SHP77 (cell line): ENCODE results near the gene CAPRIN2.

ENCODE experiments used
- DNase-seq, 2 experiments: peaks; one replicate each; lab custom pipeline; 2025; lab: John Stamatoyannopoulos, UW

The CAPRIN2 gene

DNA sequence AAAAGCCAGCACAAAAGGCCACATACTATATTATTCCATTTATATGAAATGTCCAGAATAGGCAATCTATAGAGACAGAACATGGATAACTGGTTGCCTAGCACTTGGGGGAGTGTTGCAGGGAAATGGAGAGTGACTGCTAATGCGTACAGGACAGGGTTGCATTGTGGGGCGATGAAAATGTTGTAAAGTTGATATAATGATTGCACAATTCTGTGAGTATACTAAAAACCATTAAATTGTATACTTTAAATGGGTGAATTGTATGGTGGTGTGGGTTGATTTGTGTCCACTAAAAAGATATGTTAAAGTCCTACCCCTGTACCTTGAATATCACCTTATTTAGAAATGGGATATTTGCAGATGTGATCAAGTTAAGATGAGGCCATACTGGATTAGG lies 7.0 kb upstream of the CAPRIN2 start:
- no peak for DNase-seq

DNA sequence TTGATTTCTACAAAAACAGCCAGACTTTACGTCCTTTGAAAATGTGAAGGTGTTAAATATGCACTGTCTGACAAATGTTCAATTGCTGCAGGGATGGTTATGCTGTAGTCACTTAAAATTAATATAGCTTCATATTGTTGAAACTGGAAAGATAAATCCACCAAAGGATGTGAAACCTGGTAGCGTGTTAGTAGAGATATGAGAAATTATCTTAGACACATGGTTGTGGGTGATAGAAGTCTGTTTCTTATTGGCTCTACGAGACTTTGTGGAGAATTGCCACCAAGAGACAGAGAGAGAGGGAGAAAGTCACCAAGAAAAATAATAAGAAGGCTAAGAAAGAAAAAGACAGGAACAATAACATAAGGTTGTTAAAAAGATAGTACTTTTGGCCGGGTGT lies 2.6 kb upstream of the CAPRIN2 start:
- DNase-seq = no peak

DNA sequence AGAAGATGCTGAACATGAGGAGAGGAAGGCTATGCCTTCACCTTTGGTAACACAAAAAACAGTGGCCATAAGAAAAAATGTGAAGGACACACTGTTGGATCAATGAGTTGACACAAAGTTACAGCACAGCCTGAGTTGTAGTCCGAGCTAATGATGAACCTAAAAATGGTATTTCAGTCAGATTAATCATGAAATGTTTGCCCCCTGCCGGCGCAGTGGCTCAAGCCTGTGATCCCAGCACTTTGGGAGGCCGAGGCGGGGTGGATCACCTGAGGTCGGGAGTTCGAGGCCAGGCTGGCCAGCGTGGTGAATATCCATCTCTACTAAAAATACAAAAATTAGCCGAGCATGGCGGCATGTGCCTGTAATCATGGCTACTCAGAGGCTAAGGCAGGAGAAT lies 1.3 kb upstream of the CAPRIN2 start:
- peak in 1 of 2 experiments; percentile 11 for DNase-seq

DNA sequence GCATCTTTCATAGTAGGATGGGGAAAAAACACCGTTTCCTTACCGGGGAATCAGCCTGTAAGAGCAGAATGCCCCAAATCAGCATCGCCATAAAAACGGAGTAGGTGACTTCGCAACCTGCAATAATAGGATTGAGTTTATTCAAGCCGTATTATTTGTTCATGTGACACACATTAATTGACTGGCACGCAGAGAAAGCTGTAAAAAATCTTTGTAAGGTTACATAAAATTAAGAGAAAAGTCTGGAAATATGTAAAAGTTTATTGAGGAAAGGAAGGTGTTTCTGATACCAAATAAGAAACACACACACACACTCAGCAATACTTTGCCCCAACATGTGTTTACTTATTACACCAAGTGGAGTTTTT lies 628 bp upstream of the CAPRIN2 start:
- DNase-seq = no peak

DNA sequence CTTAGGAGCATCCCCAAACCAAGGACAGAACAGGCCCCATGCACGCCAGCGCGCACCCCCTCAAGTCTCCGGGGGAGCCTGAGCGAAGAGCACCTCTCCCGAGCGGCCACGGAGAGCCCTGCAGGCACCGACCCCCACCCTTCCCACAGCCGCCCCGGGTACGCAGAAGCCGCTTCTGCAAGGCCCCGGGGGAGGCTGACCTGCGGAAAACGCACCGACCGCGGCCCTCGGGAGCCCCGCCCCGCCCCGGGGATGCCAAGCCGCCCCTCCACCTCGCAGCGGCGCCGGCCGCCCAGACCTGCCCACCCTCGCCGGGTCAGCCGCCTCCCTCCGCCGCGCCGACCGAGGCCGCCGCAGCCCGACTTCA lies 385 bp downstream of the CAPRIN2 start:
- peak; percentile 80 to 90 for DNase-seq

DNA sequence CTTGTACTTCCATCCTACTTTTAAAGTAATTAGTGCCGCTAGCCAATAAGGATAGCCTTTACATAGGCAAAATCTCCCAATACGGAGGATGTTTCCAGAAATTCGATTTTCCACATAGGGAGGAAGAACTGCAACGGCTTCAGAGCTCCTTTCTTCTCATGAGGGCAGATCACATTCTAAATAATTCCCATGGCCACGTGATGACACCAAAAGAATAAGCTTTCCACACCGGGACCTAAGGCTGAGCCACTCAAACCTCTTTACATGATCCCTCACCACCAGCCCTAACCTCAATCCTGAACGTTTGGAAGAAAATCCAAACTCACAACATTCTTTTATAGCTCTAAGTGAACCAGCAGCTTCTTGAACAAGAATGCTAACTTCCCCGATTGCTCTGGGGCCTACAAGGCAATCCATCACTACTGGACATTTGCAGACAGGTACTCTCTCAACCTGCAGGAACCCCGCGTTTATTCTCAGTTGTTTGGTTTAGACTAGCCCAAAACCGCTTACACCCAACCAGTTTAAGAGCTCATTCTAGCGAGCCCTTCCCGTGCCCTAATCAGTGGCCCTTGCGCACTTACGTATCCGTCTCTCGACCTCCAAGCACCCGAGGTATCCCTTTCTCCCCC lies 884 bp downstream of the CAPRIN2 start:
- DNase-seq = peak in 1 of 2 experiments; percentile 71

DNA sequence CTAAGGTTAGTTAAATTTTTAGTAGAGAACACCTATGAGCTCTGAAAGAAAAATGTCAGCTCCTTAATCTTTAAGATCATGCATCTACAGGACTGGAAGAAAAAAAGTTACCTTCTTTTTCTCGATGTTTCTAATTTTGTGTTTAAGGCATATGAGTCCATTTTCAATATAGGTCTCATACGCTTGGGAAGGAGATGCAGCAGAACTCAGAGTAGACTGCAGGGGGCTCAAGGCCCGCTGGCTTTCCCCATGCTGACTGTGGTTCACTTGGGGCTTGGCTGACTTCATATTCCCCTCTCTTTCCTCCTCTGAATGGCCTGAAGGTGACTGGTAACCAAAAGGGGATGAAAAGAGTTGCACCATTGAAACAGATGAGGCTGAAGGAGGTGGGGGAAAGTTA lies 1.5 kb downstream of the CAPRIN2 start:
- DNase-seq = peak; percentile 62 to 81

DNA sequence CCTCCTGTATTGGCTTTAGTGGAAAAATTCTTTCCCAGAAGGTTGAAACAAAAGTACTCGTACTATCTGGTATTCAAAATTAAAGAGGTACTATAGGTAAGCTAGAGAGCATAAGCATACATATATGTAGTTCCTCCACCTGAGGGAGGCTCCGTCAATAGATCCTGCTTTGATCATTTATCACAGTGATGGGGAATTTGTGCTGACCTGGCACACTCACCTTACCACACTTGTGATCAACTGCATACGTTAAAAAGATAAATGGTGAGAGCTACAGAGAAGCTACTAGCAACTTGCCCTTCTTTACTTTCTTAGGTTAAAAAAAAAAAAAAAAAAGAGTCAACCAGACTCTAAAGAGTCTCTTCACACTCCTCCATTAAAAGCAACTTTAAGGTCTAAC lies 2.5 kb downstream of the CAPRIN2 start:
- no peak for DNase-seq

DNA sequence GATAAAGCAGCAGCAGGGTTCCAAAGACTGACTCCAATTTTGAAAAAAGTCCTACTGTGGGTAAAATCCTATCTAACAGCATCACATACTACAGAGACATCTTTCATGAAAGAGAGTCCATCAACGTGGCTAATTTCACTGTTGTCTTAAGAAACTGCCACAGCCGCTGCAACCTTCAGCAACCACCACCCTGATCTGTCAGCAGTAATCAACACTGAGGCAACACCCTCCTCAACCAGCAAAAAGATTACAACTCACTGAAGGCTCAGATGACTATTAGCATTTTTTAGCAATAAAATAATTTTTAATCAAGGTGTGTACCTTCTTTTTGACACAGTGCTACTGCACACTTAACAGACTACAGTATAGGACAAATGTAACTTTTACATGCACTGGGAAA lies 6.6 kb downstream of the CAPRIN2 start:
- no peak for DNase-seq

DNA sequence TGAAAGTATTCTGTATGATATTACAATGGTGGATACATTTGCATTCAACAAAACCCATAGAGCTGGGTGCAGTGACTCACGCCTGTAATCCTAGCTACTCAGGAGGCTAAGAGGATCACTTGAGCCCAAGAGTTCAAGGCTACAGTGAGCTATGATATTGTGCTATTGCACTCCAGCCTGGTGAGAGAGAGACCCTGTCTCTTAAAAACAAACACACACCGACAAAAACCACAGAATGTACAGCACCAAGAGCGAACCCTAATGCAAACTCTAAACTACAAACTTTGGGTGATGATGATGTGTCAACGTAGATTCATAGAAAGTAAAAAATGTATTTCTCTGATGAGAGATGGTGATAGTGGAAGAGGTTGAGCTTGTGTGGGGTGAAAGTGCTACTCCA lies 8.6 kb downstream of the CAPRIN2 start:
- no peak for DNase-seq

DNA sequence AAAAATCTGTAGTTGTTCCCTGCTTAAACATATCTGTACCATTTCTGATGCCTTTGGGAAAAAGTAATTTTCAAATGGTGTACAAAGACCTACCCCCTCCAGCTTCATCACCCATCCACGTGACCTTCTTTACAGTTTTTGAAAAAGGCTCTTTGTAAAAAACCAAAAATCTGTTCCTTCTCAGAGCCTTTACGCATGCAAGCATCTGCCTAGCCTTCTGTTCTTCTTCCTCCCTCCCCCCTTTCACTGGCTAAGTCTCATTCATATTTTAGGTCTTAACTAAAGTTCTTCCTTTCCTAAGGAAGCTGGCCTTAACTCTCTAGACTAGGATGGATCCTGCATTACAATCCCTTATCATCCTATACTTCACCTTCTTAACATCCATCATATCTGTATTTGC lies 10.4 kb downstream of the CAPRIN2 start:
- DNase-seq = no peak

DNA sequence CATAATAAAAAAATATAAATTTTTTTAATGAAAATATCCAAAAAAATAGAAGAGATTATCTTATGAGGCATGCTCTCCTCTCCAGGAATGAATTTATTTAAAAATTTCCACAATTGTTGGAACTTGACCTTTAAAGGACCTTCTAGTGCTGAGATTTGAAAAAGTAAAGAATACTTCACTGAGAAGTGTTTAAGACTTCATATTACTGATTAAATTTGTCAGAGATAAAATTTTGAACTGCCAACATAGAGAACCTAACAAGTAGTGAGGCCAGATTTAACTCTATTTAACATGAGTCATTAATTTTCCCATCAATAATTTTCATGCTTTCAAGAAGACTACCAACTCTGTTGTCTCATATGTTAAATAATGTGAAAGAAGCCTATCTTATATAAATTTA lies 14.5 kb downstream of the CAPRIN2 start:
- no peak for DNase-seq

DNA sequence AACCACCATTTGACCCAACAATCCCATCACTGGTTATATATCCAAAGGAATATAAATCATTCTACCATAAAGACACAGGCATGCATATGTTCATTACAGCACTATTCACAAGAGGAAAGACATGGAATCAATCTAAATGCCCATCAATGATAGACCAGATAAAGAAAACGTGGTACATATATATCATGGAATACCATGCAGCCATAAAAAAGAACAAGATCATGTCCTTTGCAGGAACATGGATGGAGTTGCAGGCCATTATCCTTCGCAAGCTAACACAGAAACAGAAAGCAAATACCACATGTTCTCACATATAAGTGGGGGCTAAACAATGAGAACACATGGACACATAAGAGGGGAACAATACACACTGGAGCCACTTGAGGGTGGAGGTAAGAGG lies 15.7 kb downstream of the CAPRIN2 start:
- DNase-seq = no peak

DNA sequence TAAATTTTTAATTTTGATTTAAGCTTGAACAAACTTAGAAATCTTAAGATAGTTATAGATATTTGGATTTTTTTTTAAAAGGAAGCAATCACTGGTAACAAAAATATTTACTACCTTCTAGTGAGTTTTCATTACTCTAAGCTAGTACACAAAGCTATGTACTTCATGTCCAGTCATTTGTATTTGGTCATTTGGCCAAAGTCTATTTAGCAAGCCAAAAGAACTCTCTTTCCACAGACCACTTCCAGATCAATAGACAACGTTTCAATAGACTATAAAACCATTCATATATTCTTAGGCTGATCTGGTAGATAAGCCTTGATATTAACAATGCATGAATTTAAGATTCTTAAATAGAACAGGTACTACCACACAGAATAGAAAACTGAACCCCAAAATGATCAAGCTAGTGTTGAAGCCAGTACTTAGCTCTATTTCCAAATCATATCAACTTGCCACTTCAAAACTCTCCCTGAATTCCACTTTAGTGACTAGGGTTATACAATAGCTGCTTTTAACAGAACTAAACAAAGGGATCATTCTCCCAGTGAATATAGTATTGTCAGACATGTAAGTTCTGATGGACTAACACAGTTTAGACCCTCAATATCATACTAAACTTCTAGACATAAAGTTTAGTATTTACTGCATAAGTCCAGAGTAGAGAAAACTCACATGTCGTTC lies 21.7 kb downstream of the CAPRIN2 start:
- no peak for DNase-seq

DNA sequence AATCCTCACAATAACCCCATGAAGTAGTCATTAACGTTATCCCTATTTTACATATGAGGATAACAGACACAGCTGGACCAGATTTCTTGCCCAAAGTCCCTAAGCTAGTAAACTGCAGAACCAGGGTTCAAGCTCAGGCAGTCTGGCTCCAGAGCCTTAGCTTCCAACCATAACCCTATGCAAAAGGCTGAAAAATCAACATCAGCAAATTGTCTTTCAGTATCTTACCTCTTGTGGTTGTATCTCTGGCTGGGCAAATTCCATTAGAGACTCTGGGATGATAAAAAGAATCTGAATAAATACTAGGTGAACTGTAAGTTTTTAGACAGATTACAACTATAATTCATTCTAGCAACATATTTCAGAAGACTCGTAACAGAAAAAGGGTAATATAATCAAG lies 24.7 kb downstream of the CAPRIN2 start:
- no peak for DNase-seq

DNA sequence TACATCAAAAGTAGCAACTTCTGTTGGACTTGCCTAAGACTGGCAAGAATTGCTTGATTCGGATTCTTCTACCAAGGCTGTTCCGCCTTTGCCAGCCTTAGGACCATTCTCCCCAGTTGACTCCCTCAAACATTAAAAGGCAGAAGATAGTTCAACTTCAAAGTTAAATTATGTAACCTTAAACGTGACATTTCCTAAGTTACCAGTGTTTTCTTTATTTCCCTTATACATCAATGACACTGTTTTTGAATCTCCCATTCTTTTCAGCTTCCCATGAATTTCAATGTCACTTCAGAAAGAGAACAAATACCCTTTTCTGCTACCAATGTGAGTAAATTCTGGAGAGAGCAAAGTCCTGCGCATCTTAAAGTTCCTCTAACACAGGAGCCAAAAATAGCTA lies 25.2 kb downstream of the CAPRIN2 start:
- DNase-seq = no peak

DNA sequence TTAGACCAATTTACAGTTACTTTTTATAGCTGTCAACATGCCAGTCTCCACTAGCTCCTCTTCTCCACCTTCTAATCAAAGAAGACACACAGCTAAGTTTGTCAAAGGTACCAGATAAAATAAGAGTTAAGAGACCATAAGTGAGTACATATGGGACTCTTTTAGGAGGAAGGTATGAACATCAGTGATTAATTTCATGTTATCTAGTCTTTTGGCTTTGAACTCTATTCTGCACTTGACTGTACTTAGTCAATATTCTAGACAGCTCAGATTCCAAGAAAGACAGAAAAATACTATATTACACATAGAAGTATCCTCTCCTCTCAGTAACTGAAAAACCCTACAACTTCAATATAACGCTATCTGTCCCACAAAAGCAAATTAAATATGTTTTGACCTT lies 28.1 kb downstream of the CAPRIN2 start:
- no peak for DNase-seq

DNA sequence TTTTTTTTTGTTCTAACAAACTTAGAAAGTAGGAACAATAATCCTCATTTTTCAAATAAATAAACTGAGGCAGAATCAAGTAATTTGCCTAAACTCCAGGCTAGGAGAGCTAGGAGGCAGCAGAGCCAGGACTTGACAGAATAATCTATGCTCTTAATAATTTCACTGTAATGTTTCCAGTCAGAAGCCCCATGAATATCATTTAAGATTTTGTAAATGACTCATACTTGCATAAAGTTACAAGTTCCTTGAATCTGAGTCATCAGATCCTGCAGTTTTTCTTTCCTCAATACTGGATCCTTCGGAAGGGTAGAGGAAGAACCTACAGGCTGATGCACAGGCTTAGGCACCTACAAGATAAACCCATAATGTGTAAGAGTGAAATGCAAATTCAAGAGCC lies 29.0 kb downstream of the CAPRIN2 start:
- DNase-seq = no peak

DNA sequence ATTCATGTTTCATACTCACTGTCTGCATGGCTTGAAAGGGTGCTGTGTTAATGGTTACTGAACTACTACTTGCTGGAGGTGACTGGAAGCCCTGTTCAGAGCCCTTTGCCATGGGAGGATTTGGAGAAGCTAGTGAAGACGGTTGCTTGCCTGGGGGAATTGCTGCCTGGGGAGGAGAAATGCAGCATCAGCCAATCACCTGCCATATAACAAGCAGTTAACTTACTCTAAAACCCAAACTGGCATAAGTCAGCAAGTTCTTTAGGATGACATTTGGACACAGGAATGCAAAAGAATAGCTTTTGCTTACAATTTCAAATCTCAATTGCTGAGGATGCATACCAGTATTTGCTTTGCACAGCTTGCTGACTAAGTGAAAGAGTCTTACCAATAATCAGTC lies 35.7 kb downstream of the CAPRIN2 start:
- no peak for DNase-seq

DNA sequence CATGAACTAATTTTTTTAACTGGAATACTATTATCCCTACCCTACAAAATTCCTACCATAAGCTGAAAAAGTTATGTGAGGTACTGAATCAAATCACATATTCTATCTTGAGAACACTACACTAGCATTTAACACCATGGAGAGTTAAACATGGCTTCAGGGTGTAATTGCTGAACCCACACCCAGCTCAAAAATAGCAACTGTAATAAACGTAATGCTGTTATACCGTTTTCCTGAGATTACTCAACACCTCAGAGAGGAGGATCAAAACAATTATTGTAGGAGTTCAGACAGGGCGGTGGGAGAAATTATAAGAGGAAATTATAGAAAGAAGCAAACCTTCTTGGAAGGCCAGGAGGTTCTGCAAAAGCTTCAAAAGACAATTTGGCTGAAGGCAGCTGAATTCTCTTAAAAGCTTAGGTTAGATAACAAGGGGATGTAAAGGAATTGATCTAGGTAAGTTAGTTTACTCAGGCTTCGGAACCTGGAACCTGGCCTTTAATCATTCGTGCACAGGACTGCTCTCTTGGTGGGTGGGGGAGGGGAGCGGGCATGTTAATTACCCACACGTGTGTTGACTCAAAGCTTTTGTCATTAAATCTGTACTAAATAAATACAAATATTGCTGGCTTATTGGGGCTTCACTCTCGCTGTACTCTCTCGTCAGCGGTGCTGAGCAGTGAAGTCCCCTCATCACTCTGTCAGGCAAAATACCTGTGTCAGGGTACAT lies 47.0 kb downstream of the CAPRIN2 start:
- no peak for DNase-seq

DNA sequence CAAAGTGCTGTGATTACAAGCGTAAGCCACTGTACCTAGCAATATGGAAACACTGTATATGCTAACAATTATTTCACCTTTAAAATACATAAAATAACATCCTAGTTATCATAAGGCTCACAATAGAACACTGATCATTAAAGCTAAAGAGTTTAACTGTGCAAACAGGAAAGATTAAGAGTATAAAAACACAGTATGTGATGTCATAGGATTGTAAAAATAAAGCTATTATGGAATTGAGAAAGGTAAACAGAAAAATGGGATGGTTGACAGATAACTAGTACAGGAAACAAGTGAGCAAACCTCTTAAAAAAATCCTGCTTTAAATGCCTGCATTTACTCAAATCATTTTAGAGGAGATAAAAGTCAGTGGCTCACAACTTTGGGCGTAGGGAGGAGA lies 48.3 kb downstream of the CAPRIN2 start:
- DNase-seq = peak; percentile 6 to 29

DNA sequence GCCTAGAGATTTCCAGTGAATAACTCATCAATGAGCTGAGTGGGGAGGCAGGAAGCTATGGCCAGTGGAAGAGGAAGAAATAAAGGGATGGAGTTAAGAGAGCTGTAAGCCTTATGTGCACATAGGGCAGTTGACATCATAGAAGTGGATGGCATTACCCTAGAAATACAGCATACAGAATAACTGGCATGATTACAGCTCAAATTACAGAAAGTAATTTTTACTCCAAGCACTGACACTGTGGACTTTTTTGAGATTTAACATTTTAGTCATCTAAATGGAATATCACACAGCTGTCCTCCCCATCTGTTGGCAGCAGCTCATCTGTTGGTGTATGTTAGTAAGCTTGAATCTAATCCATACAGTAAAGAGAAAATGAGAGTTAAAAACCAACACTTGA lies 53.7 kb downstream of the CAPRIN2 start:
- no peak for DNase-seq

DNA sequence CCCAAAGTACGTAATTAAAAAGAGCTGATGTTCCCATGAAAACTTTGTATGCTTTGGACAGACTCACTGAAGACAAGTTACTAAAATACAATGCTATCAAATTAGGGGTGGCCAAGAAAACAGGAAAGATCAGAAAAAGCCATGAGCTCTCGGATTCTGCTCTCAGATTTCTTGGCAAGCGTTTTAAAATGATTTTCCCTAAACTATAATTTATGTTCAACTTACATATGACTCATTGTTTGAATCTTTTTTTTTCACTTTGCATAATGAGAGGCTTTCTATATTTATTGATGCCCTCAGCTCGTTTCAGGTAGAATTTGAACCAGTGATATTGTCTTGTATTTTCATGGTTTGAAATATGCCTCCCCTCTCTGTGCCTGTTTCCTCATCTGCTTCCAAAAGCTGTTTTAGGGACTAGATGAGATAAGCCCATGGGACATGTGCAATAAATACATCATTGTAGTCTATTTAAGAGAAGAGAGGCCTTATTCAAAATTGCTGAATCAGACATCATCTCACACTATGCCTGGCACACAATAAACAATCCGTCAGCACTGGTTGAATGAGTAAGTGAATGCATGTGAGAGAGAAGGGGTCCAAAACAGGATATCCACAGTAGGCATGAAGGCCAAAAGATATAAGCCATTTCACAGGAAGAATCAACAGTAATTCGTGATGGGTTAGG lies 54.4 kb downstream of the CAPRIN2 start:
- no peak for DNase-seq
